PFSK-1 (cell line): ENCODE data around the gene SLC6A19.

ENCODE experiments used
- FOXP2 ChIP-seq: optimal IDR thresholded peaks from 2 replicates; pipeline ENCODE3; 2011; ENCODE audit warnings: borderline replicate concordance, control low read depth, inconsistent platforms; ENCODE audit not compliant: insufficient read depth; ENCODE audit errors: extremely low read length, extremely low read depth
- POLR2AphosphoS5 ChIP-seq: IDR thresholded peaks from 2 replicates; pipeline ENCODE4 v1.6.1; 2012; ENCODE audit warnings: low read depth, mild to moderate bottlenecking, control low read depth, low read length, moderate library complexity
- SIN3A ChIP-seq: IDR thresholded peaks from 2 replicates; pipeline ENCODE4 v1.6.1; 2012; ENCODE audit warnings: mild to moderate bottlenecking, low read length, moderate library complexity, borderline replicate concordance; ENCODE audit not compliant: insufficient read depth
- TAF1 ChIP-seq: IDR thresholded peaks from 2 replicates; pipeline ENCODE4 v1.6.1; 2012; ENCODE audit warnings: low read length, control low read depth, borderline replicate concordance; ENCODE audit not compliant: insufficient read depth
- TF ChIP-seq, protein P1 (sequence below), 2 experiments: IDR thresholded peaks; 2 replicates each; pipeline versions ENCODE4 v1.6.1 to v1.8.0; 2011 to 2012; ENCODE audit warnings: low read depth in 2 of 2, low read length in 2 of 2, control low read depth in 1 of 2, inconsistent platforms in 1 of 2, mild to moderate bottlenecking in 1 of 2, moderate library complexity in 1 of 2; ENCODE audit not compliant: insufficient read depth in 1 of 2

SLC6A19 gene

DNA sequence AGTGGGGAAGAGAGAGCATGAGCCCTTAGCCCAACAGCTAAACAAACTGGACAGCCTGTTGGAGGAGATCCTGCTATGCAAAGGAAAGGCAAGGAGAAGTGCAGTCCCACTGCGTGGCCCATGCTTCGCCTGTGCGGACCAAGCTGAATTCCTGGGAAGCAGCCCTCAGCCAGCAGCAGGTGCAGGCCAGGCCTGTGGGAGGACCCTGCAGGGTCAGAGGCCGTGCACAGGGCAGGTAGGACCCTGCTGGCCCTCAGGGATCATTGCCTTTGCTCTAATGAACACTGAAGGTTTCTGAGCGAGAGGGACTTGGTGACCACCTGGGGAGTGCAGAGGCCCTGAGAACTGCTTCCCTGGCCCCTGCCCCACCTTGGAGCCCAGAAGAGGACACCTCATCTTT lies 6.0 kb upstream of the SLC6A19 start:
- TF ChIP-seq, protein P1, sequence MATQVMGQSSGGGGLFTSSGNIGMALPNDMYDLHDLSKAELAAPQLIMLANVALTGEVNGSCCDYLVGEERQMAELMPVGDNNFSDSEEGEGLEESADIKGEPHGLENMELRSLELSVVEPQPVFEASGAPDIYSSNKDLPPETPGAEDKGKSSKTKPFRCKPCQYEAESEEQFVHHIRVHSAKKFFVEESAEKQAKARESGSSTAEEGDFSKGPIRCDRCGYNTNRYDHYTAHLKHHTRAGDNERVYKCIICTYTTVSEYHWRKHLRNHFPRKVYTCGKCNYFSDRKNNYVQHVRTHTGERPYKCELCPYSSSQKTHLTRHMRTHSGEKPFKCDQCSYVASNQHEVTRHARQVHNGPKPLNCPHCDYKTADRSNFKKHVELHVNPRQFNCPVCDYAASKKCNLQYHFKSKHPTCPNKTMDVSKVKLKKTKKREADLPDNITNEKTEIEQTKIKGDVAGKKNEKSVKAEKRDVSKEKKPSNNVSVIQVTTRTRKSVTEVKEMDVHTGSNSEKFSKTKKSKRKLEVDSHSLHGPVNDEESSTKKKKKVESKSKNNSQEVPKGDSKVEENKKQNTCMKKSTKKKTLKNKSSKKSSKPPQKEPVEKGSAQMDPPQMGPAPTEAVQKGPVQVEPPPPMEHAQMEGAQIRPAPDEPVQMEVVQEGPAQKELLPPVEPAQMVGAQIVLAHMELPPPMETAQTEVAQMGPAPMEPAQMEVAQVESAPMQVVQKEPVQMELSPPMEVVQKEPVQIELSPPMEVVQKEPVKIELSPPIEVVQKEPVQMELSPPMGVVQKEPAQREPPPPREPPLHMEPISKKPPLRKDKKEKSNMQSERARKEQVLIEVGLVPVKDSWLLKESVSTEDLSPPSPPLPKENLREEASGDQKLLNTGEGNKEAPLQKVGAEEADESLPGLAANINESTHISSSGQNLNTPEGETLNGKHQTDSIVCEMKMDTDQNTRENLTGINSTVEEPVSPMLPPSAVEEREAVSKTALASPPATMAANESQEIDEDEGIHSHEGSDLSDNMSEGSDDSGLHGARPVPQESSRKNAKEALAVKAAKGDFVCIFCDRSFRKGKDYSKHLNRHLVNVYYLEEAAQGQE (IDR thresholded peaks at IDR 0.05; ENCODE audit: insufficient read depth in 1 of 2, low read depth in 2 of 2, low read length in 2 of 2) = no peak
- TF ChIP-seq SIN3A (no peak), TAF1 (no peak), POLR2AphosphoS5 (no peak), FOXP2 (no peak)

DNA sequence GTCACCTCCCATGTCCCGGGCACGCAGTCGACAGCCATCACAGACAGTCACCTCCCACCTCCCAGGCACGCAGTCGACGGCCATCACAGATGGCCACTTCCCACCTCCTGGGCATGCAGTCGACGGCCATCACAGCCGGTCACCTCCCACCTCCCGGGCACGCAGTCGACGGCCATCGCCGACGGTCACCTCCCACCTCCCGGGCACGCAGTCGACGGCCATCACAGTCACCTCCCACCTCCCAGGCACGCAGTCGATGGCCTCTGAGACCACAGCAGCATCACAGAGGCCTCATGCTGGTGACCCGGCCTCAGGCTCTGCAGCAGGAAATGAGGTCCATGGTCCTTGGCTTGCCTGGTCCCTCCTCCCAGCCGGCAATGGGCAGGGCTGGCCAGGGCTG lies 5.5 kb upstream of the SLC6A19 start:
- TF ChIP-seq, protein P1 (IDR thresholded peaks at IDR 0.05; ENCODE audit: insufficient read depth in 1 of 2, low read depth in 2 of 2, low read length in 2 of 2) = no peak
- TF ChIP-seq FOXP2 = no peak
- no peak for TF ChIP-seq SIN3A
- no peak for TF ChIP-seq POLR2AphosphoS5
- TF ChIP-seq TAF1 = no peak

DNA sequence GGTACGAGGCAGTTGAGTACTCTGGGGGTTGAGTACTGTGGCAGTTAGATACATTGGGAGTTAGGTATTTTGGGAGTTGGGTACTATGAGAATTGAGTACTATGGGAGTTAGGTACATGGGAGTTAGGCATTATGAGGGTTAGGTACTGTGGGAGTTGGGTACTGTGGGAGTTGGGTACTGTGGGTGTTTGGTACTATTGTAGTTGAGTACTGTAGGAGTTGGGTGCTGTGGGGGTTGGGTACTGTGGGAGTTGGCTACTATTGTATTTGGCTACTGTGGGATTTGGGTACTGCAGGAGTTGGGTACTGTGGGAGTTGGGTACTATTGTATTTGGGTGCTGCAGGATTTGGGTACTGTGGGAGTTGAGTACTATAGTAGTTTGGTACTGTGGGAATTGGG lies 4.8 kb upstream of the SLC6A19 start:
- TF ChIP-seq TAF1 (no peak), SIN3A (no peak), POLR2AphosphoS5 (no peak), FOXP2 (no peak)
- TF ChIP-seq, protein P1 (IDR thresholded peaks at IDR 0.05; ENCODE audit: insufficient read depth in 1 of 2, low read depth in 2 of 2, low read length in 2 of 2) = no peak

DNA sequence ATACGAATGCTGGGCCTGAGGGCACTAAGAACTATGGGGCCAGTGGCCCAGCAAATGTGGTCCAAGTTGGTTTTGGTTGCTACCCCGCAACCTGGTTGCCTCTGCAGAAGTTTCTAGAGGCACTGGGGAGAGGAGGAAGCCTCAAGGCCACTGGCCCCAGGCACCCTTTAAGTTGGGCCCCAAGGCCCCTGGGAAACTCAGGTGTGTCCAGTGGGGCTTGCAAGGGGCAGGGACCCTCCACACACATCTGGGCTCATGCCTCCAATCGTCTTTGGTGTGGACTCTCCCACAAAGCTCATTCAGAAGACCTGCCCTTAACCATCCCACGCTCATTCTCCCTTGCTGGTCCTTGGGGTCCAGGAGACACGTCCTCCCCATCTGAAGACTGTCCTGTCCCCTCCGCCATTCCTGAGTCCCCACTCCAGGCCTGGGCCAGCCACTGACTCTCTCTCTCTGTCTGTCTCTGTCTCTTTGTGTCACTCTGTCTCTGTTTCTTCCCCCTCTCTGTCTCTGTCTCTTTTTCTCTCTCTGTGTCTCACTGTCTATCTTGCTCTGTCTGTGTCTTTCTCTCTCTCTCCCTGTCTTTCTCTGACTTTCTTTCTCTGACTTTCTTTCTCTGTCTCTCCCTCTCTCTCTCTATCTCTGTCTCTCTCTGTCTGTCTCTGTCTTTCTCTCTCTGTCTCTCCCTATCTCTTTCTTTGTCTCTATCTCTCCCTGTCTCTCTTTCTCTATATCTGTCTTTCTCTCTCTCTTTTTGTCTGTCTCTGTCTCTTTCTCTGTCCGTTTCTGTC lies 3.3 kb upstream of the SLC6A19 start:
- TF ChIP-seq TAF1 (no peak), POLR2AphosphoS5 (no peak), FOXP2 (no peak), SIN3A (no peak)
- TF ChIP-seq, protein P1 (IDR thresholded peaks at IDR 0.05; ENCODE audit: insufficient read depth in 1 of 2, low read depth in 2 of 2, low read length in 2 of 2) = no peak

DNA sequence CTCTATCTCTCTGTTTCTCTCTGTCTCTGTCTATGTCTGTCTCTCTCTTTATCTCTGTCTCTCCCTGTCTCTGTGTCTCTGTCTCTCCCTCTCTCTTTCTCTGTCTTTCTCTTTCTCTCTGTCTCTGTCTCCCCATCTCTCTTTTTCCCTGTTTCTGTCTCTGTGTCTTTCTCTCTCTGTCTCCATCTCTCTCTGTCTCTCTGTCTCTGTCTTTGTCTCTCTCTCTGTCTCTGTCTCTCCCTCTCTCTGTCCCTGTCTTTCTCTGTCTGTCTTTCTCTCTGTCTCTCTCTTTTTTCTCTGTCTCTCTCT lies 2.1 kb upstream of the SLC6A19 start:
- TF ChIP-seq POLR2AphosphoS5 (no peak), FOXP2 (no peak), SIN3A (no peak)
- TF ChIP-seq, protein P1 (IDR thresholded peaks at IDR 0.05; ENCODE audit: insufficient read depth in 1 of 2, low read depth in 2 of 2, low read length in 2 of 2) = no peak
